Measurements from ENCODE around the gene AK5. TPM values are rescaled to one million over a fixed set of nuclear protein-coding genes. Genes with fewer than 3 reads are reported as not detected.

The AK5 gene
- total RNA-seq, 6 donors from 2014 or later = 0.10 to 0.74 TPM; not detected in 4

GRCh38 chr1:77386276-77386675 is 104.5 kb downstream of the AK5 start:
- no peaks in the 10 kb centered on the region for H3K4me1 ChIP-seq
- no peak overlapping the region for H3K27ac ChIP-seq
- H3K4me3 ChIP-seq = no peak overlapping the region
- H3K27me3 ChIP-seq = no peaks in the 10 kb centered on the region
- no peak for DNase-seq
- no peaks in the 10 kb centered on the region for H3K36me3 ChIP-seq
- H3K9me3 ChIP-seq = no peaks in the 10 kb centered on the region
- ATAC-seq (ENCODE audit: low FRiP score in 2 of 2) = no peak
- TF ChIP-seq CTCF (IDR thresholded peaks at IDR 0.05) (no peak), POLR2A (IDR thresholded peaks at IDR 0.05) (no peak), EP300 (IDR thresholded peaks at IDR 0.05) (no peak), POLR2AphosphoS5 (IDR thresholded peaks at IDR 0.05) (no peak)

- 68 to 73% methylated on average over 1 of the region's 1 CpG for WGBS, 2 donors
- ATAC-seq (ENCODE audit: low FRiP score in 2 of 2) = no peak
- H3K4me3 ChIP-seq = no peak overlapping the region
- H3K27ac ChIP-seq = no peak overlapping the region
- no peaks in the 10 kb centered on the region for H3K9me3 ChIP-seq
- no peak for TF ChIP-seq POLR2A (IDR thresholded peaks at IDR 0.05)
- no peak for TF ChIP-seq EP300 (IDR thresholded peaks at IDR 0.05)
- TF ChIP-seq CTCF (IDR thresholded peaks at IDR 0.05) = no peak
- no peak for TF ChIP-seq POLR2AphosphoS5 (IDR thresholded peaks at IDR 0.05)
- H3K4me1 ChIP-seq = no peaks in the 10 kb centered on the region
- no peaks in the 10 kb centered on the region for H3K27me3 ChIP-seq
- DNase-seq = no peak
- no peaks in the 10 kb centered on the region for H3K36me3 ChIP-seq
These were observed 105.7 kb downstream of the AK5 start for GRCh38 chr1:77387553-77387952.

- Histone ChIP-seq H3K27me3 (no peaks in the 10 kb centered on the region), H3K27ac (no peak overlapping the region), H3K36me3 (no peaks in the 10 kb centered on the region), H3K9me3 (no peaks in the 10 kb centered on the region), H3K4me3 (no peak overlapping the region), H3K4me1 (no peaks in the 10 kb centered on the region)
- 55 to 64% methylated on average over 3 of the region's 3 CpGs for WGBS, 2 donors
- TF ChIP-seq CTCF (IDR thresholded peaks at IDR 0.05) = no peak
- no peak for TF ChIP-seq EP300 (IDR thresholded peaks at IDR 0.05)
- TF ChIP-seq POLR2AphosphoS5 (IDR thresholded peaks at IDR 0.05) = no peak
- TF ChIP-seq POLR2A (IDR thresholded peaks at IDR 0.05) = no peak
- DNase-seq (no peak), ATAC-seq (ENCODE audit: low FRiP score in 2 of 2) (no peak)
These were observed 106.8 kb downstream of the AK5 start for GRCh38 chr1:77388661-77389060.

DNA sequence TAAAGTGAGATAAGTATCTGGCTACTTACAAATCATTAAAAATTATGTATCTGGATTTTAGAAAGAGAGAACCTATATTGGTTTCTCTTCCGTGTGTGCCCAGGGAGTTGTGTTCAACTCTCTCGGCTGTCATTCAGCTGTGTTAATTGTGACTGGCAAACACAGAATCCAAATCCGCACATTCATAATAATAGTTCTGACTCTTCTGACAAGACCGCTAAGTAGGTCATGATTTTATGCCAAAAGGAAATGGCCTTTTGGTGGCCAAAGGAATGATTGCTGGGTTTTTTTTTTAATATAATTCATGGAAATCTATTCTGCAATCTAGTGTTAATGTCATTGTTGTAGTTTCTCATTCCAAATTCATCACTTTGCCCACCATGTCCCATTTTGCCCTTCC is 110.7 kb downstream of the AK5 start:
- no peak for ATAC-seq (ENCODE audit: low FRiP score in 2 of 2)
- DNase-seq = no peak
- no peaks in the 10 kb centered on the region for H3K27me3 ChIP-seq
- no peak overlapping the region for H3K27ac ChIP-seq
- H3K4me3 ChIP-seq = no peak overlapping the region
- no peaks in the 10 kb centered on the region for H3K4me1 ChIP-seq
- H3K9me3 ChIP-seq = no peaks in the 10 kb centered on the region
- WGBS, 2 donors = 72 to 73% methylated on average over 4 of the region's 4 CpGs
- TF ChIP-seq CTCF (IDR thresholded peaks at IDR 0.05) (no peak), POLR2A (IDR thresholded peaks at IDR 0.05) (no peak), EP300 (IDR thresholded peaks at IDR 0.05) (no peak), POLR2AphosphoS5 (IDR thresholded peaks at IDR 0.05) (no peak)
- H3K36me3 ChIP-seq = no peaks in the 10 kb centered on the region

DNA sequence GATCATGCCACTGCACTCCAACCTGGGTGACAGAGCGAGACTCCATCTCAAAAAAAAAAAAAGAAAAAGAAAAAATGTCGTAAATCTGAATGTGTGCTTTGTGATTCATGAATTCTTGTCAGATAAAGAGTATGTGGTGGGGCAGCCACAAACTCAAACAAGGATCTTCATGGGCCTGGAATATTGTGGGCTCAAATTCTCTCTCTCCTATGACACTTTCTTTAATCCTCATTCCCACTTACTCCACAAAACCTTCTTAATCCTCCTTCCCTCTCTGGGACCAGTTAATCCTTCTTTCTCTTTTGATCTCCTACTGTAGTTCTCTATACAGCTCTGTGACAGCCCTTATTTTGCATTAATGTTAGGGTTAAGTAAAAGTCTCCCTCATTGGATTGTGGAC is 112.3 kb downstream of the AK5 start:
- H3K4me3 ChIP-seq = no peak overlapping the region
- WGBS, 2 donors = 63 to 86% methylated on average over 2 of the region's 2 CpGs
- no peaks in the 10 kb centered on the region for H3K4me1 ChIP-seq
- ATAC-seq (ENCODE audit: low FRiP score in 2 of 2) (no peak), DNase-seq (no peak)
- TF ChIP-seq POLR2A (IDR thresholded peaks at IDR 0.05) = no peak
- no peak for TF ChIP-seq POLR2AphosphoS5 (IDR thresholded peaks at IDR 0.05)
- no peak for TF ChIP-seq CTCF (IDR thresholded peaks at IDR 0.05)
- no peak for TF ChIP-seq EP300 (IDR thresholded peaks at IDR 0.05)
- no peak overlapping the region for H3K27ac ChIP-seq
- H3K27me3 ChIP-seq = no peaks in the 10 kb centered on the region
- H3K36me3 ChIP-seq = no peaks in the 10 kb centered on the region
- no peaks in the 10 kb centered on the region for H3K9me3 ChIP-seq
